ENCODE data around the gene NYAP1. TPM values are rescaled to one million over a fixed set of nuclear protein-coding genes. Genes with fewer than 3 reads are reported as not detected.

NYAP1 gene
- total and polyA plus RNA-seq, 2 donors = 0.24 to 0.66 TPM

GRCh38 chr7:100486111-100486636 is 2.4 kb downstream of the NYAP1 start:
- Histone ChIP-seq H3K27ac (ENCODE audit: low read depth in 1 of 2, low read length in 1 of 2) (no peak overlapping the region), H3K4me1 (ENCODE audit: control insufficient read depth in 2 of 2, insufficient read depth in 2 of 2, low read length in 2 of 2) (peaks cover 10 to 31% of the 10 kb centered on the region in 2 donors), H3K27me3 (ENCODE audit: control insufficient read depth in 2 of 2, insufficient read depth in 1 of 2, low read length in 1 of 2) (peaks cover under 1 to 19% of the 10 kb centered on the region in 2 donors), H3K4me3 (ENCODE audit: low read length in 2 of 2) (no peak overlapping the region), H3K9me3 (ENCODE audit: control insufficient read depth in 2 of 2, insufficient read depth in 1 of 2, low read length in 1 of 2) (no peaks in the 10 kb centered on the region), H3K36me3 (ENCODE audit: control insufficient read depth in 2 of 2, insufficient read depth in 2 of 2, low read length in 1 of 2) (no peaks in the 10 kb centered on the region)
- DNase-seq (ENCODE audit: low read depth in 6 of 9, low spot score in 9 of 9) = no peak
- 93% methylated on average over 5 of the region's 5 CpGs for WGBS

GRCh38 chr7:100486753-100487446 is 3.2 kb downstream of the NYAP1 start:
- Histone ChIP-seq H3K36me3 (ENCODE audit: control insufficient read depth in 2 of 2, insufficient read depth in 2 of 2, low read length in 1 of 2) (no peaks in the 10 kb centered on the region), H3K4me3 (ENCODE audit: low read length in 2 of 2) (no peak overlapping the region), H3K27me3 (ENCODE audit: control insufficient read depth in 2 of 2, insufficient read depth in 1 of 2, low read length in 1 of 2) (peaks cover 3 to 25% of the 10 kb centered on the region in 2 donors), H3K4me1 (ENCODE audit: control insufficient read depth in 2 of 2, insufficient read depth in 2 of 2, low read length in 2 of 2) (peaks cover 10 to 31% of the 10 kb centered on the region in 2 donors), H3K27ac (ENCODE audit: low read depth in 1 of 2, low read length in 1 of 2) (no peak overlapping the region), H3K9me3 (ENCODE audit: control insufficient read depth in 2 of 2, insufficient read depth in 1 of 2, low read length in 1 of 2) (no peaks in the 10 kb centered on the region)
- DNase-seq (ENCODE audit: low read depth in 6 of 9, low spot score in 9 of 9) = no peak
- WGBS = 95% methylated on average over 30 of the region's 30 CpGs

- H3K4me3 ChIP-seq (ENCODE audit: low read length in 2 of 2) = no peak overlapping the region
- H3K9me3 ChIP-seq (ENCODE audit: control insufficient read depth in 2 of 2, insufficient read depth in 1 of 2, low read length in 1 of 2) = no peaks in the 10 kb centered on the region
- peaks cover 8 to 27% of the 10 kb centered on the region in 2 donors for H3K4me1 ChIP-seq (ENCODE audit: control insufficient read depth in 2 of 2, insufficient read depth in 2 of 2, low read length in 2 of 2)
- no peak for DNase-seq (ENCODE audit: low read depth in 6 of 9, low spot score in 9 of 9)
- H3K27ac ChIP-seq (ENCODE audit: low read depth in 1 of 2, low read length in 1 of 2) = no peak overlapping the region
- H3K36me3 ChIP-seq (ENCODE audit: control insufficient read depth in 2 of 2, insufficient read depth in 2 of 2, low read length in 1 of 2) = no peaks in the 10 kb centered on the region
- WGBS = 97% methylated on average over 44 of the region's 44 CpGs
- H3K27me3 ChIP-seq (ENCODE audit: control insufficient read depth in 2 of 2, insufficient read depth in 1 of 2, low read length in 1 of 2) = peaks cover 15 to 37% of the 10 kb centered on the region in 2 donors
Measured at GRCh38 chr7:100488333-100489095, 4.8 kb downstream of the NYAP1 start.

GRCh38 chr7:100489121-100489520 is 5.4 kb downstream of the NYAP1 start:
- H3K27me3 ChIP-seq (ENCODE audit: control insufficient read depth in 2 of 2, insufficient read depth in 1 of 2, low read length in 1 of 2) = peaks cover 21 to 39% of the 10 kb centered on the region in 2 donors
- H3K4me3 ChIP-seq (ENCODE audit: low read length in 2 of 2) = no peak overlapping the region
- H3K9me3 ChIP-seq (ENCODE audit: control insufficient read depth in 2 of 2, insufficient read depth in 1 of 2, low read length in 1 of 2) = no peaks in the 10 kb centered on the region
- H3K4me1 ChIP-seq (ENCODE audit: control insufficient read depth in 2 of 2, insufficient read depth in 2 of 2, low read length in 2 of 2) = peaks cover 10 to 28% of the 10 kb centered on the region in 2 donors
- H3K27ac ChIP-seq (ENCODE audit: low read depth in 1 of 2, low read length in 1 of 2) = no peak overlapping the region
- no peaks in the 10 kb centered on the region for H3K36me3 ChIP-seq (ENCODE audit: control insufficient read depth in 2 of 2, insufficient read depth in 2 of 2, low read length in 1 of 2)
- no peak for DNase-seq (ENCODE audit: low read depth in 6 of 9, low spot score in 9 of 9)
- 93% methylated on average over 10 of the region's 10 CpGs for WGBS

- Histone ChIP-seq H3K27ac (ENCODE audit: low read depth in 1 of 2, low read length in 1 of 2) (no peak overlapping the region), H3K27me3 (ENCODE audit: control insufficient read depth in 2 of 2, insufficient read depth in 1 of 2, low read length in 1 of 2) (peaks cover 26 to 43% of the 10 kb centered on the region in 2 donors), H3K36me3 (ENCODE audit: control insufficient read depth in 2 of 2, insufficient read depth in 2 of 2, low read length in 1 of 2) (no peaks in the 10 kb centered on the region), H3K4me3 (ENCODE audit: low read length in 2 of 2) (no peak overlapping the region), H3K9me3 (ENCODE audit: control insufficient read depth in 2 of 2, insufficient read depth in 1 of 2, low read length in 1 of 2) (no peaks in the 10 kb centered on the region), H3K4me1 (ENCODE audit: control insufficient read depth in 2 of 2, insufficient read depth in 2 of 2, low read length in 2 of 2) (peaks cover 10 to 27% of the 10 kb centered on the region in 2 donors)
- peak; percentile 85 to 97 (median 94) for DNase-seq (ENCODE audit: low read depth in 6 of 9, low spot score in 9 of 9)
- WGBS = 44% methylated on average over 9 of the region's 9 CpGs
Measured at GRCh38 chr7:100489824-100490223, 6.1 kb downstream of the NYAP1 start.

- Histone ChIP-seq H3K27me3 (ENCODE audit: control insufficient read depth in 2 of 2, insufficient read depth in 1 of 2, low read length in 1 of 2) (peaks cover 27 to 51% of the 10 kb centered on the region in 2 donors), H3K27ac (ENCODE audit: low read depth in 1 of 2, low read length in 1 of 2) (peak overlapping the region in 1 of 2 donors; percentile 4), H3K36me3 (ENCODE audit: control insufficient read depth in 2 of 2, insufficient read depth in 2 of 2, low read length in 1 of 2) (no peaks in the 10 kb centered on the region), H3K9me3 (ENCODE audit: control insufficient read depth in 2 of 2, insufficient read depth in 1 of 2, low read length in 1 of 2) (no peaks in the 10 kb centered on the region), H3K4me1 (ENCODE audit: control insufficient read depth in 2 of 2, insufficient read depth in 2 of 2, low read length in 2 of 2) (peaks cover 10 to 27% of the 10 kb centered on the region in 2 donors), H3K4me3 (ENCODE audit: low read length in 2 of 2) (no peak overlapping the region)
- DNase-seq (ENCODE audit: low read depth in 6 of 9, low spot score in 9 of 9) = no peak
- WGBS = 94% methylated on average over 25 of the region's 25 CpGs
Measured at GRCh38 chr7:100490483-100491191, 6.9 kb downstream of the NYAP1 start.

- DNase-seq (ENCODE audit: low read depth in 6 of 9, low spot score in 9 of 9) = no peak
- Histone ChIP-seq H3K27ac (ENCODE audit: low read depth in 1 of 2, low read length in 1 of 2) (no peak overlapping the region), H3K4me1 (ENCODE audit: control insufficient read depth in 2 of 2, insufficient read depth in 2 of 2, low read length in 2 of 2) (peaks cover 10 to 27% of the 10 kb centered on the region in 2 donors), H3K9me3 (ENCODE audit: control insufficient read depth in 2 of 2, insufficient read depth in 1 of 2, low read length in 1 of 2) (no peaks in the 10 kb centered on the region), H3K36me3 (ENCODE audit: control insufficient read depth in 2 of 2, insufficient read depth in 2 of 2, low read length in 1 of 2) (no peaks in the 10 kb centered on the region), H3K4me3 (ENCODE audit: low read length in 2 of 2) (no peak overlapping the region), H3K27me3 (ENCODE audit: control insufficient read depth in 2 of 2, insufficient read depth in 1 of 2, low read length in 1 of 2) (peaks cover 27 to 57% of the 10 kb centered on the region in 2 donors)
- 98% methylated on average over 5 of the region's 5 CpGs for WGBS
Measured at GRCh38 chr7:100491192-100491578, 7.5 kb downstream of the NYAP1 start.

- peaks cover 10 to 27% of the 10 kb centered on the region in 2 donors for H3K4me1 ChIP-seq (ENCODE audit: control insufficient read depth in 2 of 2, insufficient read depth in 2 of 2, low read length in 2 of 2)
- DNase-seq (ENCODE audit: low read depth in 6 of 9, low spot score in 9 of 9) = no peak
- no peaks in the 10 kb centered on the region for H3K36me3 ChIP-seq (ENCODE audit: control insufficient read depth in 2 of 2, insufficient read depth in 2 of 2, low read length in 1 of 2)
- 92% methylated on average over 5 of the region's 5 CpGs for WGBS
- H3K27ac ChIP-seq (ENCODE audit: low read depth in 1 of 2, low read length in 1 of 2) = no peak overlapping the region
- H3K4me3 ChIP-seq (ENCODE audit: low read length in 2 of 2) = no peak overlapping the region
- H3K27me3 ChIP-seq (ENCODE audit: control insufficient read depth in 2 of 2, insufficient read depth in 1 of 2, low read length in 1 of 2) = peaks cover 27 to 69% of the 10 kb centered on the region in 2 donors
- no peaks in the 10 kb centered on the region for H3K9me3 ChIP-seq (ENCODE audit: control insufficient read depth in 2 of 2, insufficient read depth in 1 of 2, low read length in 1 of 2)
Measured at GRCh38 chr7:100492738-100493475, 9.2 kb downstream of the NYAP1 start.

Data from thymus (tissue), 11 donors.